HepG2 (cell line): ENCODE data around the gene CD40. TPM values are rescaled to one million over a fixed set of nuclear protein-coding genes. Genes with fewer than 3 reads are reported as not detected.

Experiments used
- ARNTL ChIP-seq: sonication (generic); formaldehyde crosslinking; IDR thresholded peaks from 2 replicates; pipeline ENCODE4 v1.4.0; 2020; ENCODE audit warnings: mild to moderate bottlenecking, missing genetic modification reagents
- CBX2 ChIP-seq, 2 experiments: fragments of 200-600 bp in 1 of 2; sonication (generic); formaldehyde crosslinking in 1 of 2; IDR thresholded peaks; 2 replicates each; pipeline versions ENCODE4 v1.7.0 to v1.8.1; 2018 to 2022; ENCODE audit warnings: low read depth in 2 of 2, low read length in 1 of 2, mild to moderate bottlenecking in 1 of 2, missing genetic modification reagents in 1 of 2
- ERF ChIP-seq: IDR thresholded peaks from 2 replicates; pipeline ENCODE4 v1.6.1; 2018; ENCODE audit warnings: missing biosample characterization, missing genetic modification reagents
- HDAC1 ChIP-seq: sonication (generic); formaldehyde crosslinking; IDR thresholded peaks from 2 replicates; pipeline ENCODE4 v1.5.1; 2020; ENCODE audit warnings: mild to moderate bottlenecking, missing genetic modification reagents
- MAFK ChIP-seq, 2 experiments: IDR thresholded peaks in 1 of 2; conservative IDR thresholded peaks in 1 of 2; 2 replicates each; pipeline ENCODE4 v1.6.1; 2011; ENCODE audit warnings: improper control_type of control experiment in 2 of 2, low read length in 2 of 2
- MXD4 ChIP-seq: IDR thresholded peaks from 2 replicates; pipeline ENCODE4 v1.6.1; 2016; ENCODE audit warnings: mild to moderate bottlenecking, missing biosample characterization, missing genetic modification reagents
- NFYB ChIP-seq: sonication (generic); formaldehyde crosslinking; IDR thresholded peaks from 2 replicates; pipeline ENCODE4 v1.4.0; 2020; ENCODE audit warnings: missing genetic modification reagents
- NKX3-1 ChIP-seq: sonication (generic); formaldehyde crosslinking; IDR thresholded peaks from 2 replicates; pipeline ENCODE4 v1.5.0; 2020; ENCODE audit warnings: missing genetic modification reagents
- NRL ChIP-seq: sonication (generic); formaldehyde crosslinking; IDR thresholded peaks from 2 replicates; pipeline ENCODE4 v1.5.0; 2020; ENCODE audit warnings: missing genetic modification reagents, mild to moderate bottlenecking, moderate library complexity, borderline replicate concordance
- RNF219 ChIP-seq: sonication (generic); formaldehyde crosslinking; IDR thresholded peaks from 2 replicates; pipeline ENCODE4 v1.5.0; 2020; ENCODE audit warnings: mild to moderate bottlenecking, missing genetic modification reagents
- YEATS4 ChIP-seq: sonication (generic); formaldehyde crosslinking; IDR thresholded peaks from 2 replicates; pipeline ENCODE4 v1.4.0; 2020; ENCODE audit warnings: missing genetic modification reagents, borderline replicate concordance
- ZFP37 ChIP-seq: sonication (generic); formaldehyde crosslinking; IDR thresholded peaks from 2 replicates; pipeline ENCODE4 v1.4.0; 2020; ENCODE audit warnings: missing genetic modification reagents, borderline replicate concordance
- ZFY ChIP-seq: sonication (generic); formaldehyde crosslinking; IDR thresholded peaks from 2 replicates; pipeline ENCODE4 v1.4.0; 2020; ENCODE audit warnings: missing genetic modification reagents
- ZMAT3 ChIP-seq: sonication (generic); formaldehyde crosslinking; conservative IDR thresholded peaks from 2 replicates; pipeline ENCODE4 v1.7.0; 2021; ENCODE audit warnings: missing genetic modification reagents
- ZNF18 ChIP-seq: sonication (generic); formaldehyde crosslinking; IDR thresholded peaks from 2 replicates; pipeline ENCODE4 v1.8.0; 2022; ENCODE audit warnings: mild to moderate bottlenecking, missing genetic modification reagents; ENCODE audit not compliant: insufficient replicate concordance
- ZNF280B ChIP-seq: sonication (generic); formaldehyde crosslinking; IDR thresholded peaks from 2 replicates; pipeline ENCODE4 v1.5.0; 2020; ENCODE audit warnings: missing genetic modification reagents, mild to moderate bottlenecking, borderline replicate concordance
- ZNF567 ChIP-seq: sonication (generic); formaldehyde crosslinking; IDR thresholded peaks from 2 replicates; pipeline ENCODE4 v1.8.1; 2023; ENCODE audit warnings: mild to moderate bottlenecking, missing genetic modification reagents, borderline replicate concordance
- polyA plus RNA-seq, 8 experiments: library from polyadenylated mRNA; depleted of rRNA in 3 of 8; stranded (reverse) in 7 of 8; unstranded in 1 of 8; fragments of >200 nt; fragmentation: Illumina TruSeq in 4 of 8; extraction: Trizol in 4 of 8; gene quantifications; 2 replicates each; pipeline versions ENCODE4 v1.2.1 to v1.2.3, GENCODE V29; 2011 to 2016; ENCODE audit warnings: low read depth in 4 of 8, missing spikeins in 1 of 8, mixed read lengths in 1 of 8; ENCODE audit not compliant: insufficient read depth in 1 of 8
- total RNA-seq, 5 experiments: library from RNA; depleted of rRNA; stranded (reverse); fragments of >200 nt; fragmentation: Illumina TruSeq; extraction: Trizol; gene quantifications; 2 replicates each; pipeline ENCODE4 v1.2.3, GENCODE V29; 2016; ENCODE audit warnings: low read depth in 1 of 5
- TF ChIP-seq, protein P1 (sequence below): sonication (generic); formaldehyde crosslinking; IDR thresholded peaks from 2 replicates; pipeline ENCODE4 v1.5.0; 2020; ENCODE audit warnings: mild to moderate bottlenecking, low read depth, missing genetic modification reagents, borderline replicate concordance
- TF ChIP-seq, protein P2 (sequence below): sonication (generic); formaldehyde crosslinking; conservative IDR thresholded peaks from 2 replicates; pipeline ENCODE4 v1.5.0; 2020; ENCODE audit warnings: missing genetic modification reagents
- TF ChIP-seq, protein P3 (sequence below): IDR thresholded peaks from 2 replicates; pipeline ENCODE4 v1.6.1; 2016; ENCODE audit warnings: low read depth, control low read depth

The CD40 gene
- total and polyA plus RNA-seq, 2 of the 13 experiments (the other 11 are each of a cell fraction or from before 2014, with no cell fraction given): 4.6 to 13.4 TPM

GRCh38 chr20:46117704-46118467 is at the start of gene CD40 (continued):
- TF ChIP-seq ZMAT3 (CRISPR knock-in tag) (no peak), ARNTL (CRISPR knock-in tag) (no peak), NFYB (CRISPR knock-in tag) (peak; percentile 46), HDAC1 (0 out of 2 replicates have a peak, but pooled peaks have one; percentile 19), YEATS4 (CRISPR knock-in tag) (no peak), NKX3-1 (CRISPR knock-in tag) (no peak), MAFK (conservative IDR thresholded peaks at IDR 0.05 in 1 of 2, IDR thresholded peaks at IDR 0.05 in 1 of 2; ENCODE audit: low read length in 2 of 2) (no peak), CBX2 (IDR thresholded peaks at IDR 0.05; ENCODE audit: low read depth, low read length) (no peak), CBX2 (CRISPR knock-in tag; IDR thresholded peaks at IDR 0.05; ENCODE audit: low read depth) (no peak), ZFY (CRISPR knock-in tag) (peak; percentile 68), ZNF280B (no peak; the same call in 1 of the 2 replicates), NRL (CRISPR knock-in tag) (no peak), ERF (CRISPR knock-in tag) (no peak), MXD4 (CRISPR knock-in tag) (no peak; the same call in 1 of the 2 replicates), ZFP37 (CRISPR knock-in tag) (no peak), ZNF567 (CRISPR knock-in tag) (no peak), RNF219 (CRISPR knock-in tag) (no peak), ZNF18 (CRISPR knock-in tag) (no peak)
- TF ChIP-seq, protein P1, sequence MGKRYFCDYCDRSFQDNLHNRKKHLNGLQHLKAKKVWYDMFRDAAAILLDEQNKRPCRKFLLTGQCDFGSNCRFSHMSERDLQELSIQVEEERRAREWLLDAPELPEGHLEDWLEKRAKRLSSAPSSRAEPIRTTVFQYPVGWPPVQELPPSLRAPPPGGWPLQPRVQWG (CRISPR knock-in tag): no peak
- TF ChIP-seq, protein P2, sequence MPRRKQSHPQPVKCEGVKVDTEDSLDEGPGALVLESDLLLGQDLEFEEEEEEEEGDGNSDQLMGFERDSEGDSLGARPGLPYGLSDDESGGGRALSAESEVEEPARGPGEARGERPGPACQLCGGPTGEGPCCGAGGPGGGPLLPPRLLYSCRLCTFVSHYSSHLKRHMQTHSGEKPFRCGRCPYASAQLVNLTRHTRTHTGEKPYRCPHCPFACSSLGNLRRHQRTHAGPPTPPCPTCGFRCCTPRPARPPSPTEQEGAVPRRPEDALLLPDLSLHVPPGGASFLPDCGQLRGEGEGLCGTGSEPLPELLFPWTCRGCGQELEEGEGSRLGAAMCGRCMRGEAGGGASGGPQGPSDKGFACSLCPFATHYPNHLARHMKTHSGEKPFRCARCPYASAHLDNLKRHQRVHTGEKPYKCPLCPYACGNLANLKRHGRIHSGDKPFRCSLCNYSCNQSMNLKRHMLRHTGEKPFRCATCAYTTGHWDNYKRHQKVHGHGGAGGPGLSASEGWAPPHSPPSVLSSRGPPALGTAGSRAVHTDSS (CRISPR knock-in tag): no peak
- TF ChIP-seq, protein P3, sequence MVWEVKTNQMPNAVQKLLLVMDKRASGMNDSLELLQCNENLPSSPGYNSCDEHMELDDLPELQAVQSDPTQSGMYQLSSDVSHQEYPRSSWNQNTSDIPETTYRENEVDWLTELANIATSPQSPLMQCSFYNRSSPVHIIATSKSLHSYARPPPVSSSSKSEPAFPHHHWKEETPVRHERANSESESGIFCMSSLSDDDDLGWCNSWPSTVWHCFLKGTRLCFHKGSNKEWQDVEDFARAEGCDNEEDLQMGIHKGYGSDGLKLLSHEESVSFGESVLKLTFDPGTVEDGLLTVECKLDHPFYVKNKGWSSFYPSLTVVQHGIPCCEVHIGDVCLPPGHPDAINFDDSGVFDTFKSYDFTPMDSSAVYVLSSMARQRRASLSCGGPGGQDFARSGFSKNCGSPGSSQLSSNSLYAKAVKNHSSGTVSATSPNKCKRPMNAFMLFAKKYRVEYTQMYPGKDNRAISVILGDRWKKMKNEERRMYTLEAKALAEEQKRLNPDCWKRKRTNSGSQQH (CRISPR knock-in tag): no peak
